GM18519 (cell line): Measurements from ENCODE around the gene ARFGEF2.
"Not testable (repeated sequence)": the region's sequence is repeated elsewhere in the genome, so short reads cannot be mapped to it uniquely, and the experiment has no call there.

Experiments
- ATAC-seq: cut with Tn5 transposase; IDR thresholded peaks from one replicate; pipeline ENCODE4 v1.9.1; 2021; ENCODE audit warnings: mild to moderate bottlenecking, moderate library complexity; ENCODE audit not compliant: unreplicated experiment, low FRiP score

ARFGEF2 gene

DNA sequence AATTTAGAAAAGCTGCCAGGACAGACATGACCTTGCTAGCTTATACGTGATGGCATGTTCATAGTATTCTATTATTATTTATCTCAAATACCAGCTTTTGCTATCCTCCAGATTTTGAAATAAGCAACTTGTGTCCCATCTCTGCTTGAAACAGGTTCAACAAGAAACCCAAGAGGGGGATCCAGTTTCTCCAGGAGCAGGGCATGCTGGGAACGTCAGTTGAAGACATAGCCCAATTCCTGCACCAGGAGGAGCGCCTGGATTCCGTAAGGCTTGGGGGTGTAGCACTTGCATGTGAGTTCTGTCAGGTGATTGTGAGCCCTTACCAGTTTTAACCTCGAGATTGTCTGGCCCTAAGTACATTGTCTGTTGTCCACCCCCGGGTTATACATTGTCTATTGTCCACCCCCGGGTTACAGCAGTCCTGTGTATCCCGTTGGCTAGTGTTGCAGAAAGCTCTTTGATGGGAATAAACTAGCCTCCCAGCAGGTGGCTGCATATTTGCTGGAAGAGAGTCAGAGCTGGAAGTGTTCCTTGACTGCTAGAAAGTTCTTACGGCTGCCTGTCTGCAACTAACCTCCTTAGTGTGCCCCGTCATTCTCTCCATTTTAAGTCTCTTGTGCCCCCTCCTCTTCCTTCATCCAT, 63.2 kb downstream of the ARFGEF2 start:
- no peak for ATAC-seq

GRCh38 chr20:48986899-48987298, 65.4 kb downstream of the ARFGEF2 start:
- no peak for ATAC-seq

GRCh38 chr20:48990467-48990866, 69.0 kb downstream of the ARFGEF2 start:
- no peak for ATAC-seq

DNA sequence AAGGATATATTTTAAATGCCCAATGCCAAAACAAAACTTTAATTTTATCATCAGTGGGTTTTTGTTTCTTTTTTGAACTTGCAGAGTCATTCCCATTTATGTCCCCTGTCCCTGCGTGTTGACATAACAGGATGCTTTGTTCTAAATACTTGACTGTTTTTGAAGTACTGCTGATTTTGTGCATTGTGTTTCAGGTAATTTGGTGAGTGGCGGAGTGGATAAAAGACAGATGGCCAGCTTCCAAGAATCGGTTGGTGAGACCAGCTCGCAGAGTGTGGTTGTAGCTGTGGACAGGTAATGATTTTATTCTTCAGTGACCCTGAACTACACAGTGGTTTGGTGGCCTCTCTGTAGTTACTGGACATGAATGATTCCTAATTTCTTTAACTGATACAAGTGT, 74.1 kb downstream of the ARFGEF2 start:
- no peak for ATAC-seq

GRCh38 chr20:48999890-49000870, 78.7 kb downstream of the ARFGEF2 start:
- ATAC-seq, result no peak

GRCh38 chr20:49001741-49002140, 80.2 kb downstream of the ARFGEF2 start:
- no peak for ATAC-seq

GRCh38 chr20:49006446-49006980, 85.0 kb downstream of the ARFGEF2 start:
- no peak for ATAC-seq

DNA sequence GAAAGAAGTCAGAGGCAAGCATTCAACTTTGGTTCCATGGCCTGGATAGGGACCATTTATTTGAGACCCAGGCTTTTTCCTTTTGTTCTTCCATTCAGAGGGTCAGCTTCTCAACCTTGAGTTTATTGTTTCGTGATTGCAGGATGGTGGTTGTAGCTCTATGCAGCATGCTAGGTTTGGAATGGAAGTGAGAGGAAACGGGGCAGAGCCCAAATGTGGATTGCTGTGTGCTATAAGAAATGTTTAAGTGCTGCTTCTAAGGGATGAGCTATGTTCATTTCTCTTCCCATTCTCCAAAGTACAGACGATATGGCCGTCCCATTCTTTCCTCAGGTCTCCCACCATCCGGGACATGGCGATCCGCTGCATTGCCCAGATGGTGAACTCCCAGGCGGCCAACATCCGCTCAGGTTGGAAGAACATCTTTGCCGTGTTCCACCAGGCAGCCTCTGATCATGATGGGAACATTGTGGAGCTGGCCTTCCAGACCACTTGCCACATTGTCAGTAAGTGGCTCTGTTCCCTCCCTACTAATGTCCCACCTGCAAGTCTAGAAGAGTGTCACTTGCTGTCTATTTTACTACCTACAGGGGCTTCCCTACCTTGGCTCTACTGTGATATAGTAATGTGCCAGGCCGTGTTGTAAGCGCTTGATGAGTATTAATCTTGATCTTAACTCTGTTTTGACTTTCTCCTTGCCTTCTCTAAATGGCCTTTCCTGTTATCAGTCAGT, 88.6 kb downstream of the ARFGEF2 start:
- no peak for ATAC-seq

DNA sequence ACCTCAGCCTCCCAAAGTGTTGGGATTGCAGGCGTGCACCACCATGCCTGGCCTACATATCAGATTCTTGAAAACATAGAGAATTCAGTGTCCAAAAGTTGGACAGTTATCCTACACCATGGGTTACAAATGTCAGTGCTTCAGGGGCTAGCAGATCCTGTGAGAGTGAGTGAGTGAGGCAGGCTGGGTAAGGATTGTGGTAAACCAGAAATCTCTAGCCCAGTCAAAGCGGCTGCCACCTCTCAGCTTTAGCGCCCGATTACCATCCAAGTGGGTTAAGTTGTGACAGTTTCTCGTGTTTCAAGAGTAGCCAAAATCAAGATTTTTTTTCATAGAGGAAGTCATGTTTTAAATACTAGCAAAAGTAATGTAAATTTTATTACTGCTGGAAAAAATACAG, 102.7 kb downstream of the ARFGEF2 start:
- ATAC-seq, result no peak

DNA sequence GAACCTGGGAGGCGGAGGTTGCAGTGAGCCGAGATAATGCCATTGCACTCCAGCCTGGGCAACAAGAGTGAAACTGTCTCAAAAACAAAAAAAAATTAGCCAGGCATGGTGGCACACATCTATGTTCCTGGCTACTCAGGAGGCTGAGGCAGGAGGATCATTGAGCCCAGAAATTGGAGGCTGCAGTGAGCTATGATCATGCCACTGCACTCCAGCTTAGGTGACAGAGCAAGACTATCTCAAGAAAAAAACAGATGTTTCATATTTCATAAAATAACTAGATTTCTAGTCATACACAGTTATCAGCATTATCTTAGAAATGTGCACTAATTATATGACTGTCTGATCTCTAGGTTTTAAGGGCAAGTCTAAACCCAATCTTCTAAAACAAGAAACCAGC, 106.7 kb downstream of the ARFGEF2 start:
- ATAC-seq, result not testable (repeated sequence)

DNA sequence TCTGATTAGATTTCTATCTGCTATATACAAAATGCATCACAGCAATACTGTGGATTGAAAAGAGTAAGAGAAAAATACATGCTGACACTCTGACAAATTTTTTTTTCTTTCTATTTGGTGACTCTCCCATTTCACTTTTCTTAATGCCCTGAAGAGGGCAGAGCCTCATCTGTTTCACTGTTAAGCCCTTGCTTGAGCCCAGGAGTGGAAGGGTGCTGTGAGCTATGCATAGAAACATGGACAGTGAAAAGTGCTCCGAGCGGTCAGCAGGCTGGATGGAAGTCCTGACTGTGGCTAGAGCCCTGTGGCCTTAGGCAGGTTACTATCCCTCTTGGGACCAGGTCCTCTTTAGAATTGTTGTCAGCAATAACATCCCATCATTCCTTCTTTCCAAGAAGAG, 107.2 kb downstream of the ARFGEF2 start:
- no peak for ATAC-seq

DNA sequence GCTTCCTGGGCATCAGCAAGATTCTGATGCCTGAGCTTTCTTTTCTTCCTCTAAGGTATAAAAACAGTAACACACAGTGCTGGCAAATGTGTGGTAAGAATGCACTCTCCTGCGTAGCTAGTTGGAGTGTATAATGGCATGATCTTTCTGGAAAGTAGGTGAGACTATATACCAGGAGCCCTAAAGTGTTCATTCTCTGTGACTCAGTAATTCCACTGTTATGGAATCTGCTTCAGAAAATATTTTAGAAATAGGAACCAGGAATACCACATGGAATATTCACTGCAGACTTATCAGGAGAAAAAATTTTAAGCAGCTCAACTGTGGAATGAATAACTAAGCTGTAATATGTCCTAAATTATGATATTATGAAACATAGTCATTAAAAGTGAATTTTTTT, 107.7 kb downstream of the ARFGEF2 start:
- ATAC-seq, result no peak

DNA sequence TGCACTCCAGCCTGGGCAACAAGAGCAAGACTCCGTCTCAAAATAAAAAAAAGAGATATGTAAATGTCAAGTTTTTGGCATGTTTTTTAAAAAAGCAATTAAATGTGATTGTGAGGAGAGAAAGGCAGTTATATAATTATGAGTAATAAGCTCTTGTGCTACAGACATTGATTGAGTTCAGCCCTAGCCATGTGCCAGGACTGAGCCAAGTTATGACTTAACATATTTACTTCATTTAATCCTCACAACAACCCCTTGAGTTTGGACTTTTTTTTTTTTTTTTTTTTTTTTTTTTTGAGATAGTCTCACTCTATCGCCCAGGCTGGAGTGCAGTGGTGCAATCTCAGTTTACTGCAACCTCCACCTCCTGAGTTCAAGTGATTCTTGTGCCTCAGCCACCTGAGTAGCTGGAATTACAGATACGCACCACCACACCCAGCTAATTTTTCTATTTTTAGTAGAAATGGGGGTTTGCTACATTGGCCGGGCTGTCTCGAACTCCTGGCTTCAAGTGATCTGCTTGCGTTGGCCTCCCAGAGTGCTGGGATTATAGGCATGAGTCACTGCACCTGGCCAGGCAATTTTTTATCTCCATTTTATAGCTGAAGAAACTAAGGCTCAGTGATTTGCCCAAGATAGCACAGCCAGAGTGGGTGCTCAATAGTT, 109.6 kb downstream of the ARFGEF2 start:
- no peak for ATAC-seq

DNA sequence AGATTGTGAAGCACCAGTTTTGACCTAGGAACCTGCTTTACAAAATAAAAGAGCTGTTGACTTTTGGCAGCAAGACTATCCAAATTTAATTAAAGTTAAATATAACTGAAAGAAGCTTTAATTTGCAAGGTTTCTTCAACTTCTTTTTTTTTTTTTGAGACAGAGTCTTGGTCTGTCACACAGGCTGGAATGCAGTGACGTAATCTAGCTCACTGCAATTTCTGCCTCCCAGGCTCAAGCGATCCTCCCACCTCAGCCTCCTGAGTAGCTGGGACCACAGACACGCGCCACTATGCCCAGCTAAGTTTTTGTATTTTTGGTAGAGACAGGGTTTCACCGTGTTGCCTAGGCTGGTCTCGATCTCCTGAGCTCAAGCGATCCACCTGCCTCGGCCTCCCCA, 110.9 kb downstream of the ARFGEF2 start:
- ATAC-seq, result no peak

GRCh38 chr20:49034070-49034732, 112.7 kb downstream of the ARFGEF2 start:
- ATAC-seq, result no peak

DNA sequence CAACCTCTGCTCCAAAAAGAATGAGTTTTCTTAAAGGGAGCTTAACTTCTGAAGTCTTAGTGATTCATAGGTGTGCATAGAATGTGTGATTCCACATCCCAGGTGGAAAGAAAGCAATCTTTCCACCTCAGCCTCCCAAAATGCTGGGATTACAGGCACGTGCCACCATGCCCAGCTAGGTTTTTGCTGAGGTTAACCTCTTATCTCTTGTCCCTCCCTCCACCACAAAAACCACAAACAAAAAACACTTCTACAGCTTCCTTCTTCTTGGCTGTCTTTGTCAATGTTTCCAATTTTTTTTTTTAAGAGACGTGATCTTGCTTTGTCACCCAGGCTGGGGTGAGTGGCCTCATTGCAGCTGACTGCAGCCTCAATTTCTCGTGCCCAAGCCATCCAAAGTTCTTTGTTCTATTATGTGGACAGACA, 116.5 kb downstream of the ARFGEF2 start:
- ATAC-seq, result no peak

DNA sequence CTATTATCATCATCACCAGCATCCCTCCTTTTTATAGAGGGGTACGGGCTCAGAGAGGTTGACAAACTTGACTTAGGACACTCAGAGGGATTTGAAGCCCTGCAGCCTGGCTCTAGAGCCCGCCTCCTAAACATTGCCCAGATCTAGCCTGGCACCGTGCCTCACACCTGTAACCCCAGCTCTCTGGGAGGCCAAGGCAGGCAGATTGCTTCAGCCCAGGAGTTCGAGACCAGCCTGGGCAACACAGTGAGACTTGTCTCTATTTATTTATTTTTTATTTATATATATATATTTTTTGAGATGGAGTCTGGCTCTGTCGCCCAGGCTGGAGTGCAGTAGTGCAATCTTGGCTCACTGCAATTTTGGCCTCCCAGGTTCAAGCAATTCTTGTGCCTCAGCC, 118.3 kb downstream of the ARFGEF2 start:
- ATAC-seq, result no peak

DNA sequence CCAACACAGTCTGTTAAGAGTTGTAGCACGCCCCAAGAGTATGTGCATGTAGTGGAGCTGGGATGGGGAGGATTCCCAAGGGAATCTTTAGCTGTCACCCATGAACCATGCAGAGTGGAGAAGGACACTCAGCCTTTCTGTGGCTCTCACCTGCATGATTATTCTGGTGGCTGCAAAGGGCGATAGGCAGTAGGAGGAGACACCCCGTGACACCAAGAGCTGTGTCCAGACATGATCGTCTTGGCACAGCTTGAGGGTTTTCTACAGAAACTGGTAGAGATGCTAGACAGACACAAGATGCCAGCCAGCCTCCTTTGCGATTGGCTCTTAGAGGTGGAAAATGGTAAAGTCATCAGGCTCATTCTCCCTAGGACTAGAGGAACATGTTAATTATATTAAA, 121.5 kb downstream of the ARFGEF2 start:
- ATAC-seq, result no peak

GRCh38 chr20:49045440-49046086, 124.1 kb downstream of the ARFGEF2 start:
- no peak for ATAC-seq
